ENCODE data around the gene CXorf66. TPM values are rescaled to one million over a fixed set of nuclear protein-coding genes. Genes with fewer than 3 reads are reported as not detected.

Gene CXorf66
- total and polyA plus RNA-seq, 2 of the 8 experiments (the other 6 are each of a cell fraction or from before 2014, with no cell fraction given) = not detected

DNA sequence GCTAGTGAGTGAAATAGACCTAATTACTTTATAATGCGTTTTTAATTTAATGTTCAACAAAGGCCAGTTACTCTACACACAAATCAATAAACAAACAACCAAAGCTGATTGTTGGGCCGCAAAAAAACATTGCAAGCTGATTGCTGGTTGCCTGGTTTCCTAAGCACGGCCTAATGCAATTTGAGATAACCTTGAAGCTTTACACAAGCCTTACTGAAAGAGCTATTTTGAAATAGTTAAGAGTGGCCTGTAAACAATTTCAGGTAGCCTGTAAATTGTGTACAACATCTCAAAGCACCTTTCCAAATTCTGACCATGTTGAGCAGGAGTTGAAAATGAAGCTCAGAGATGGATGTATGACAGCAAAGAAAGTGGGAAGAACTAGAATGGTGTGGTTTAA is 17.5 kb upstream of the CXorf66 start:
- Histone ChIP-seq H3K56ac (replicated peaks; ENCODE audit: insufficient read length, low read depth, low read length) (no peak overlapping the region), H4K5ac (ENCODE audit: insufficient read length, low read depth, low read length) (no peak overlapping the region), H3K36me3 (ENCODE audit: control insufficient read depth in 2 of 4, insufficient read depth in 4 of 4, low read length in 3 of 4) (no peaks in the 10 kb centered on the region), H2BK15ac (ENCODE audit: low read length) (no peak overlapping the region), H3K79me2 (ENCODE audit: control insufficient read depth in 1 of 2, insufficient read depth in 2 of 2, low read length in 2 of 2) (no peaks in the 10 kb centered on the region), H3K79me1 (ENCODE audit: low read depth, low read length) (no peaks in the 10 kb centered on the region), H3K27ac (ENCODE audit: low read depth, low read length) (no peak overlapping the region), H2AFZ (ENCODE audit: low read length) (no peak overlapping the region), H2BK5ac (ENCODE audit: low read depth, low read length) (no peak overlapping the region), H3K9ac (replicated peaks in 1 of 4; ENCODE audit: extremely low read depth in 1 of 4, low read depth in 3 of 4, low read length in 3 of 4) (no peak overlapping the region), H3K18ac (ENCODE audit: extremely low read depth, low read length) (no peak overlapping the region), H3K4me3 (ENCODE audit: extremely low read depth in 1 of 4, insufficient read depth in 2 of 4, low read depth in 3 of 4, low read length in 4 of 4) (no peak overlapping the region), H3K27me3 (replicated peaks in 1 of 4; ENCODE audit: control insufficient read depth in 3 of 4, extremely low read depth in 1 of 4, insufficient read depth in 3 of 4, low read length in 3 of 4) (no peaks in the 10 kb centered on the region), H3K23me2 (ENCODE audit: low read depth, low read length) (no peaks in the 10 kb centered on the region), H2BK120ac (replicated peaks; ENCODE audit: low read depth, low read length) (no peak overlapping the region), H3K4ac (replicated peaks; ENCODE audit: insufficient read length, low read depth, low read length) (no peak overlapping the region), H3K14ac (ENCODE audit: insufficient read length) (no peak overlapping the region), H4K91ac (replicated peaks; ENCODE audit: insufficient read length, low read length) (no peak overlapping the region), H2BK20ac (ENCODE audit: low read length) (no peak overlapping the region), H3K4me2 (ENCODE audit: insufficient read depth in 1 of 2, low read depth in 2 of 2, low read length in 2 of 2) (no peak overlapping the region), H3K4me1 (replicated peaks in 1 of 4; ENCODE audit: control insufficient read depth in 3 of 4, insufficient read depth in 4 of 4, low read length in 3 of 4) (no peaks in the 10 kb centered on the region), H4K20me1 (replicated peaks in 1 of 2; ENCODE audit: control insufficient read depth in 1 of 2, insufficient read depth in 2 of 2, low read length in 2 of 2) (no peaks in the 10 kb centered on the region), H2BK12ac (ENCODE audit: low read depth, low read length) (no peak overlapping the region), H3K23ac (ENCODE audit: insufficient read length) (no peak overlapping the region), H2AK5ac (ENCODE audit: low read depth, low read length) (no peak overlapping the region), H4K8ac (ENCODE audit: extremely low read depth, insufficient read depth, low read length) (no peak overlapping the region), H3K9me3 (ENCODE audit: insufficient read depth in 2 of 2, low read depth in 1 of 2, low read length in 1 of 2) (no peaks in the 10 kb centered on the region)
- WGBS, 2 experiments (ENCODE audit: extremely low coverage in 1 of 2, insufficient coverage in 1 of 2, insufficient read length in 1 of 2, insufficient replicate concordance in 2 of 2, low coverage in 1 of 2, low lambda C conversion rate in 2 of 2, missing lambda C conversion rate in 1 of 2) = 89% methylated on average over 3 of the region's 3 CpGs; no CpG with 5 or more reads in 1 of the 2 experiments
- ChIA-PET CTCF (ENCODE audit: partially characterized antibody) (interaction anchor here (1.0 kb wide), 1 partner anchor 507 kb away, joined by 4 read pairs; no protein-coding TSS in a partner anchor), POLR2A (ENCODE audit: partially characterized antibody) (no interaction called here)
- FAIRE-seq (no peak), DNase-seq (ENCODE audit: low read depth in 1 of 2, low spot score in 2 of 2) (no peak)
- TF ChIP-seq TEAD4 (IDR thresholded peaks at IDR 0.05; ENCODE audit: low read depth, low read length) (no peak), GABPA (IDR thresholded peaks at IDR 0.05; ENCODE audit: borderline replicate concordance, insufficient read depth, low read length) (no peak), FOSL1 (IDR thresholded peaks at IDR 0.05; ENCODE audit: insufficient read depth, low read depth, low read length) (no peak), RNF2 (IDR thresholded peaks at IDR 0.05; ENCODE audit: borderline replicate concordance, low read depth, low read length, missing control alignments, poor library complexity, severe bottlenecking) (no peak), JUN (IDR thresholded peaks at IDR 0.05; ENCODE audit: low read depth, low read length) (no peak), SIX5 (IDR thresholded peaks at IDR 0.05; ENCODE audit: low read depth, low read length) (no peak), KDM1A (IDR thresholded peaks at IDR 0.05; ENCODE audit: borderline replicate concordance, low read length) (no peak), EGR1 (IDR thresholded peaks at IDR 0.05; ENCODE audit: borderline replicate concordance, low read depth, low read length) (no peak)

Data from H1 (cell line).